Anterior cingulate cortex (tissue), 58 donors: Measurements from ENCODE around the gene TRIM5.

ENCODE experiments used
- DNase-seq, 58 donors: peaks; one replicate each; lab custom pipeline; 2025; lab: John Stamatoyannopoulos, UW

The TRIM5 gene

GRCh38 chr11:5631417-5631816, 53.5 kb downstream of the TRIM5 start:
- no peak for DNase-seq

- no peak for DNase-seq
Measured at GRCh38 chr11:5626196-5626595, 58.7 kb downstream of the TRIM5 start.

- no peak for DNase-seq
Measured at GRCh38 chr11:5625281-5625680, 59.6 kb downstream of the TRIM5 start.

- peak in 15 of 58 donors; percentile 2 to 55 (median 11) for DNase-seq
Measured at GRCh38 chr11:5624489-5625279, 60.2 kb downstream of the TRIM5 start, which contains the start of gene TRIM34. TSS of gene TRIM34 (plus strand) at chr11:5625001. CDS start at chr11:5632332, 7,331 bp downstream.

- DNase-seq = no peak
Measured at GRCh38 chr11:5622802-5623201, 62.1 kb downstream of the TRIM5 start.

- no peak for DNase-seq
Measured at GRCh38 chr11:5621580-5621979, 63.3 kb downstream of the TRIM5 start.

- no peak for DNase-seq
Measured at GRCh38 chr11:5620651-5621521, 64.0 kb downstream of the TRIM5 start.

GRCh38 chr11:5618807-5619206, 66.1 kb downstream of the TRIM5 start:
- DNase-seq = no peak
